Caco-2 (cell line): ENCODE measurements around the gene ERMN. TPM values are rescaled to one million over a fixed set of nuclear protein-coding genes. Genes with fewer than 3 reads are reported as not detected.
A peak's percentile ranks its signal among the peaks of the same experiment; 100 is the strongest.

Experiments
- BruUV-seq: library from RNA; stranded (reverse); fragments of 400-500 nt; replicated peaks from 2 replicates; lab custom pipeline; 2021; lab: Mats Ljungman, UMichigan
- CTCF ChIA-PET: fragments of 300-600 bp; sonication (Branson Sonifier 250); formaldehyde crosslinking; loops from one replicate; lab custom pipeline; 2022; ENCODE audit warnings: antibody characterized with exemption; lab: Charles Lee
- POLR2A ChIA-PET: fragments of 300-600 bp; sonication (Branson Sonifier 250); formaldehyde crosslinking; loops from one replicate; lab custom pipeline; 2022; ENCODE audit warnings: antibody characterized with exemption; lab: Charles Lee
- DNase-seq, 2 experiments: peaks; one replicate each; pipeline versions ENCODE4 v3.0.0 to v3.0.0-alpha.2; 2020 to 2022
- H3K27me3 ChIP-seq: replicated peaks from 2 replicates; pipeline ENCODE4 v1.6.0; 2011; ENCODE audit warnings: low read length; ENCODE audit not compliant: control insufficient read depth, insufficient read depth
- H3K36me3 ChIP-seq: 2 replicates; pipeline ENCODE4 v1.5.1; 2011; ENCODE audit warnings: low read length; ENCODE audit not compliant: control insufficient read depth, insufficient read depth
- H3K4me1 ChIP-seq: fragments of 250-450 bp; sonication (Bioruptor Pico); 2 replicates; pipeline ENCODE4 v1.5.1; 2020; ENCODE audit warnings: mild to moderate bottlenecking
- H3K4me3 ChIP-seq: 2 replicates; pipeline ENCODE4 v1.5.1; 2011; ENCODE audit warnings: low read depth, mild to moderate bottlenecking, control low read depth, low read length
- H3K9me3 ChIP-seq: fragments of 250-450 bp; sonication (Bioruptor Pico); 2 replicates; pipeline ENCODE4 v1.5.1; 2020; ENCODE audit warnings: mild to moderate bottlenecking, moderate library complexity
- H3K27ac Mint-ChIP-seq: one replicate; pipeline ENCODE4 v1.8.0; 2022; ENCODE audit warnings: mixed read lengths; ENCODE audit not compliant: unreplicated experiment
- H3K27me3 Mint-ChIP-seq: one replicate; pipeline ENCODE4 v1.8.0; 2022; ENCODE audit warnings: mixed read lengths; ENCODE audit not compliant: insufficient read depth, unreplicated experiment
- H3K36me3 Mint-ChIP-seq: one replicate; pipeline ENCODE4 v1.8.0; 2022; ENCODE audit warnings: mild to moderate bottlenecking, mixed read lengths; ENCODE audit not compliant: insufficient read depth, unreplicated experiment
- H3K4me1 Mint-ChIP-seq: one replicate; pipeline ENCODE4 v1.8.0; 2022; ENCODE audit warnings: low read depth, mixed read lengths; ENCODE audit not compliant: unreplicated experiment
- H3K4me3 Mint-ChIP-seq: one replicate; pipeline ENCODE4 v1.8.0; 2022; ENCODE audit warnings: mild to moderate bottlenecking, moderate library complexity, mixed read lengths; ENCODE audit not compliant: unreplicated experiment
- H3K9me3 Mint-ChIP-seq: one replicate; pipeline ENCODE4 v1.8.0; 2022; ENCODE audit warnings: mixed read lengths; ENCODE audit not compliant: unreplicated experiment
- intact Hi-C: fragments of 100-400 bp; cut with micrococcal nuclease; formaldehyde crosslinking; loops from one replicate; pipeline ENCODE4 v1.10.0; 2022; ENCODE audit not compliant: unreplicated experiment
- total RNA-seq: library from RNA; stranded (reverse); gene quantifications from 2 replicates; pipeline ENCODE4 v1.2.3, GENCODE V29; 2022
- TF ChIP-seq, protein P1 (sequence below), 2 experiments: fragments of 200-600 bp in 1 of 2; IDR thresholded peaks; 1 replicate in 1 of 2; 2 replicates in 1 of 2; pipeline versions ENCODE4 v1.5.1 to v1.8.0; 2011 to 2022; ENCODE audit warnings: antibody characterized with exemption in 1 of 2, control low read depth in 1 of 2, inconsistent platforms in 1 of 2, low read depth in 1 of 2, low read length in 1 of 2, mild to moderate bottlenecking in 1 of 2, moderate library complexity in 1 of 2; ENCODE audit not compliant: insufficient read depth in 1 of 2, severe bottlenecking in 1 of 2, unreplicated experiment in 1 of 2

ERMN gene
- total RNA-seq, 1 experiment from 2014 or later: 0.61 TPM

GRCh38 chr2:157301307-157301706, 24.3 kb downstream of the ERMN start:
- H3K4me3 ChIP-seq: no peak overlapping the region
- H3K9me3 ChIP-seq: no peaks in the 10 kb centered on the region
- intact Hi-C loops: loop anchor here (10.0 kb wide), 1 partner anchor 473 kb away; no protein-coding TSS in a partner anchor
- ChIA-PET CTCF (interaction anchor here (0.6 to 2.2 kb wide), 7 partner anchors 23 to 328 kb away, joined by 3 to 42 read pairs (median 3); partner anchors contain the start of gene ACVR1C), POLR2A (no interaction called here)
- peaks cover 35% of the 10 kb centered on the region for H3K4me1 ChIP-seq
- Mint-ChIP-seq H3K36me3 (no peaks in the 10 kb centered on the region), H3K4me1 (peaks cover 30% of the 10 kb centered on the region), H3K4me3 (peak overlapping the region; percentile 13), H3K27me3 (no peaks in the 10 kb centered on the region), H3K27ac (peak overlapping the region; percentile 16), H3K9me3 (no peaks in the 10 kb centered on the region)
- no peak for DNase-seq
- no peaks in the 10 kb centered on the region for H3K27me3 ChIP-seq
- BruUV-seq: no TSS peak
- H3K36me3 ChIP-seq: peaks cover 2% of the 10 kb centered on the region; the same call in 1 of the 2 replicates
- TF ChIP-seq, protein P1, sequence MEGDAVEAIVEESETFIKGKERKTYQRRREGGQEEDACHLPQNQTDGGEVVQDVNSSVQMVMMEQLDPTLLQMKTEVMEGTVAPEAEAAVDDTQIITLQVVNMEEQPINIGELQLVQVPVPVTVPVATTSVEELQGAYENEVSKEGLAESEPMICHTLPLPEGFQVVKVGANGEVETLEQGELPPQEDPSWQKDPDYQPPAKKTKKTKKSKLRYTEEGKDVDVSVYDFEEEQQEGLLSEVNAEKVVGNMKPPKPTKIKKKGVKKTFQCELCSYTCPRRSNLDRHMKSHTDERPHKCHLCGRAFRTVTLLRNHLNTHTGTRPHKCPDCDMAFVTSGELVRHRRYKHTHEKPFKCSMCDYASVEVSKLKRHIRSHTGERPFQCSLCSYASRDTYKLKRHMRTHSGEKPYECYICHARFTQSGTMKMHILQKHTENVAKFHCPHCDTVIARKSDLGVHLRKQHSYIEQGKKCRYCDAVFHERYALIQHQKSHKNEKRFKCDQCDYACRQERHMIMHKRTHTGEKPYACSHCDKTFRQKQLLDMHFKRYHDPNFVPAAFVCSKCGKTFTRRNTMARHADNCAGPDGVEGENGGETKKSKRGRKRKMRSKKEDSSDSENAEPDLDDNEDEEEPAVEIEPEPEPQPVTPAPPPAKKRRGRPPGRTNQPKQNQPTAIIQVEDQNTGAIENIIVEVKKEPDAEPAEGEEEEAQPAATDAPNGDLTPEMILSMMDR (IDR thresholded peaks at IDR 0.05; ENCODE audit: insufficient read depth in 1 of 2, low read depth in 1 of 2, low read length in 1 of 2, severe bottlenecking in 1 of 2, unreplicated experiment in 1 of 2): no peak

GRCh38 chr2:157296958-157297357, 28.7 kb downstream of the ERMN start:
- ChIA-PET POLR2A (no interaction called here), CTCF (no interaction called here)
- no peaks in the 10 kb centered on the region for H3K9me3 Mint-ChIP-seq
- H3K27me3 Mint-ChIP-seq: no peaks in the 10 kb centered on the region
- TF ChIP-seq, protein P1 (IDR thresholded peaks at IDR 0.05; ENCODE audit: insufficient read depth in 1 of 2, low read depth in 1 of 2, low read length in 1 of 2, severe bottlenecking in 1 of 2, unreplicated experiment in 1 of 2): no peak
- H3K36me3 ChIP-seq: peaks cover 2% of the 10 kb centered on the region
- intact Hi-C loops: no loop called here
- no peak overlapping the region for H3K4me3 Mint-ChIP-seq
- no TSS peak for BruUV-seq
- peaks cover 33% of the 10 kb centered on the region for H3K4me1 ChIP-seq
- H3K4me1 Mint-ChIP-seq: peaks cover 30% of the 10 kb centered on the region
- no peak overlapping the region for H3K4me3 ChIP-seq
- no peaks in the 10 kb centered on the region for H3K27me3 ChIP-seq
- H3K27ac Mint-ChIP-seq: no peak overlapping the region
- no peaks in the 10 kb centered on the region for H3K9me3 ChIP-seq
- no peak for DNase-seq
- no peaks in the 10 kb centered on the region for H3K36me3 Mint-ChIP-seq

DNA sequence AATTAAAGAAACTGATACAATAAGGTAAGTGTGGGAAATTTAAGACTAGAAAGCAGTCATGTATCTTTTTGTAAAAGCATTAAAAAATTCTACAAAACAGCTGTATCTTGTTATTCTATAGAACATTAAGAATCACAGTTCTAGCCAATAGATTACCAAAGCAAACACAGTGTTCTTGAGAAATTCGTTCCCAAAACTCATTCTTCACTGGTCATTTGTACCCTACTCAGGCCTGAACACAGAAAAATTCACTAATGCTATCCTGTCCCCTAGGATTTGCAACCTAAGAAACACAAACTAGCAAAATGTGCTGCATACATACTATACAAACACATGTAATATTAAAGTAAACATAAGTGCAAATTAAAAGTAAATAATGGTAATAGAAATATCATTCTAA, 29.1 kb downstream of the ERMN start:
- H3K27me3 Mint-ChIP-seq: no peaks in the 10 kb centered on the region
- no peak for DNase-seq
- intact Hi-C loops: no loop called here
- H3K36me3 ChIP-seq: peaks cover 2% of the 10 kb centered on the region
- no peaks in the 10 kb centered on the region for H3K36me3 Mint-ChIP-seq
- H3K9me3 Mint-ChIP-seq: no peaks in the 10 kb centered on the region
- no peak overlapping the region for H3K27ac Mint-ChIP-seq
- ChIA-PET CTCF (no interaction called here), POLR2A (no interaction called here)
- no peak overlapping the region for H3K4me3 Mint-ChIP-seq
- H3K9me3 ChIP-seq: no peaks in the 10 kb centered on the region
- H3K4me1 Mint-ChIP-seq: peaks cover 25% of the 10 kb centered on the region
- H3K4me3 ChIP-seq: no peak overlapping the region
- H3K4me1 ChIP-seq: peaks cover 31% of the 10 kb centered on the region
- H3K27me3 ChIP-seq: no peaks in the 10 kb centered on the region
- TF ChIP-seq, protein P1 (IDR thresholded peaks at IDR 0.05; ENCODE audit: insufficient read depth in 1 of 2, low read depth in 1 of 2, low read length in 1 of 2, severe bottlenecking in 1 of 2, unreplicated experiment in 1 of 2): no peak
- no TSS peak for BruUV-seq
